Measurements from ENCODE around the gene MBD3L2. TPM values are rescaled to one million over a fixed set of nuclear protein-coding genes. Genes with fewer than 3 reads are reported as not detected.

Gene MBD3L2
- total RNA-seq, 4 donors from 2014 or later: not detected

- TF ChIP-seq CTCF (IDR thresholded peaks at IDR 0.05; ENCODE audit: low read depth): no peak
Measured at GRCh38 chr19:7063339-7063738, 14.2 kb downstream of the MBD3L2 start.

- no peak for TF ChIP-seq CTCF (IDR thresholded peaks at IDR 0.05; ENCODE audit: low read depth)
Measured at GRCh38 chr19:7063764-7064418, 14.8 kb downstream of the MBD3L2 start.

- TF ChIP-seq CTCF (IDR thresholded peaks at IDR 0.05; ENCODE audit: low read depth): no peak
Measured at GRCh38 chr19:7067716-7068115, 18.6 kb downstream of the MBD3L2 start.

GRCh38 chr19:7068599-7068998, 19.5 kb downstream of the MBD3L2 start:
- no peak for TF ChIP-seq CTCF (IDR thresholded peaks at IDR 0.05; ENCODE audit: low read depth)

- no peak for TF ChIP-seq CTCF (IDR thresholded peaks at IDR 0.05; ENCODE audit: low read depth)
Measured at GRCh38 chr19:7069042-7069903, 20.2 kb downstream of the MBD3L2 start, which contains the start of gene ZNF557. ZNF557 (plus strand) TSS chr19:7069703; CDS start chr19:7075075, 5,372 bp downstream.

GRCh38 chr19:7069904-7070226, 20.7 kb downstream of the MBD3L2 start:
- TF ChIP-seq CTCF (IDR thresholded peaks at IDR 0.05; ENCODE audit: low read depth): no peak

GRCh38 chr19:7072541-7072940, 23.4 kb downstream of the MBD3L2 start:
- TF ChIP-seq CTCF (IDR thresholded peaks at IDR 0.05; ENCODE audit: low read depth): no peak
